Mesothelial cell of epicardium (in vitro differentiated cells): ENCODE results near the gene VRK2. TPM values are rescaled to one million over a fixed set of nuclear protein-coding genes. Genes with fewer than 3 reads are reported as not detected.

Experiments
- DNase-seq, 2 experiments: peaks; one replicate each; pipeline ENCODE4 v3.0.0; 2021; ENCODE audit warnings: low spot score in 2 of 2; ENCODE audit not compliant: unreplicated experiment in 2 of 2
- H3K27ac Mint-ChIP-seq: 2 replicates; pipeline ENCODE4 v1.8.0; 2021; ENCODE audit warnings: mixed read lengths
- H3K27me3 Mint-ChIP-seq: 2 replicates; pipeline ENCODE4 v1.8.0; 2021; ENCODE audit warnings: low read depth, mixed read lengths
- H3K36me3 Mint-ChIP-seq: 2 replicates; pipeline ENCODE4 v1.8.0; 2021; ENCODE audit warnings: mixed read lengths
- H3K4me1 Mint-ChIP-seq: 2 replicates; pipeline ENCODE4 v1.8.0; 2021; ENCODE audit warnings: mixed read lengths
- H3K4me3 Mint-ChIP-seq: 2 replicates; pipeline ENCODE4 v1.8.0; 2021; ENCODE audit warnings: mild to moderate bottlenecking, moderate library complexity, mixed read lengths
- H3K9me3 Mint-ChIP-seq: 2 replicates; pipeline ENCODE4 v1.8.0; 2021; ENCODE audit warnings: mixed read lengths
- CTCF ChIP-seq: fragments of 200-600 bp; sonication (generic); IDR thresholded peaks from one replicate; pipeline ENCODE4 v1.5.0; 2021; ENCODE audit warnings: antibody characterized with exemption; ENCODE audit not compliant: unreplicated experiment
- total RNA-seq: library from RNA; stranded (reverse); gene quantifications from 3 replicates; pipeline ENCODE4 v1.2.1, GENCODE V29; 2021

The VRK2 gene
- total RNA-seq, 1 donor from 2014 or later = 22.9 TPM

GRCh38 chr2:58063641-58064040, 17.0 kb downstream of the VRK2 start:
- DNase-seq = no peak
- Mint-ChIP-seq H3K4me3 (no peak overlapping the region), H3K27me3 (no peaks in the 10 kb centered on the region), H3K27ac (no peak overlapping the region), H3K4me1 (peaks cover 13% of the 10 kb centered on the region), H3K9me3 (peaks cover 6% of the 10 kb centered on the region), H3K36me3 (peaks cover 24% of the 10 kb centered on the region)
- no peak for TF ChIP-seq CTCF

GRCh38 chr2:58064086-58064485, 17.5 kb downstream of the VRK2 start:
- H3K27ac Mint-ChIP-seq = no peak overlapping the region
- no peak overlapping the region for H3K4me3 Mint-ChIP-seq
- peaks cover 13% of the 10 kb centered on the region for H3K4me1 Mint-ChIP-seq
- no peak for DNase-seq
- no peaks in the 10 kb centered on the region for H3K27me3 Mint-ChIP-seq
- peaks cover 28% of the 10 kb centered on the region for H3K36me3 Mint-ChIP-seq
- H3K9me3 Mint-ChIP-seq = peaks cover 10% of the 10 kb centered on the region
- no peak for TF ChIP-seq CTCF

- H3K27me3 Mint-ChIP-seq = no peaks in the 10 kb centered on the region
- peaks cover 7% of the 10 kb centered on the region for H3K4me1 Mint-ChIP-seq
- H3K9me3 Mint-ChIP-seq = peaks cover 13% of the 10 kb centered on the region
- no peak for TF ChIP-seq CTCF
- peaks cover 37% of the 10 kb centered on the region for H3K36me3 Mint-ChIP-seq
- no peak overlapping the region for H3K27ac Mint-ChIP-seq
- no peak for DNase-seq
- H3K4me3 Mint-ChIP-seq = no peak overlapping the region
Measured at GRCh38 chr2:58065248-58065647, 18.6 kb downstream of the VRK2 start.

- peaks cover 49% of the 10 kb centered on the region for H3K36me3 Mint-ChIP-seq
- no peak overlapping the region for H3K4me3 Mint-ChIP-seq
- H3K9me3 Mint-ChIP-seq = peaks cover 22% of the 10 kb centered on the region
- H3K4me1 Mint-ChIP-seq = peaks cover 5% of the 10 kb centered on the region
- TF ChIP-seq CTCF = no peak
- H3K27me3 Mint-ChIP-seq = no peaks in the 10 kb centered on the region
- H3K27ac Mint-ChIP-seq = no peak overlapping the region
- DNase-seq = no peak
Measured at GRCh38 chr2:58067001-58067400, 20.4 kb downstream of the VRK2 start.

GRCh38 chr2:58070765-58071164, 24.2 kb downstream of the VRK2 start:
- no peaks in the 10 kb centered on the region for H3K4me1 Mint-ChIP-seq
- H3K4me3 Mint-ChIP-seq = no peak overlapping the region
- TF ChIP-seq CTCF = no peak
- H3K27me3 Mint-ChIP-seq = no peaks in the 10 kb centered on the region
- no peak for DNase-seq
- no peak overlapping the region for H3K27ac Mint-ChIP-seq
- peaks cover 60% of the 10 kb centered on the region for H3K36me3 Mint-ChIP-seq
- H3K9me3 Mint-ChIP-seq = peaks cover 39% of the 10 kb centered on the region

- Mint-ChIP-seq H3K4me3 (no peak overlapping the region), H3K36me3 (peaks cover 60% of the 10 kb centered on the region)
Measured at GRCh38 chr2:58072102-58072501, 25.5 kb downstream of the VRK2 start.

More at GRCh38 chr2:58072102-58072501, 25.5 kb downstream of the VRK2 start:
- Mint-ChIP-seq H3K27me3 (no peaks in the 10 kb centered on the region), H3K4me1 (no peaks in the 10 kb centered on the region), H3K9me3 (peaks cover 40% of the 10 kb centered on the region), H3K27ac (no peak overlapping the region)
- TF ChIP-seq CTCF = no peak
- DNase-seq = no peak
